Neural progenitor cell (in vitro differentiated cells): ENCODE measurements around the gene CHST8. TPM values are rescaled to one million over a fixed set of nuclear protein-coding genes. Genes with fewer than 3 reads are reported as not detected.
A peak's percentile ranks its signal among the peaks of the same experiment; 100 is the strongest.

Experiments
- DNase-seq: peaks from one replicate; pipeline ENCODE4 v3.0.0-alpha.2; 2016; ENCODE audit warnings: low spot score
- H2AFZ ChIP-seq: fragments of 200-600 bp; sonication (generic); replicated peaks from 2 replicates; pipeline ENCODE4 v1.6.1; 2016; ENCODE audit warnings: antibody characterized with exemption
- H3F3A ChIP-seq: fragments of 200-600 bp; sonication (generic); 2 replicates; pipeline ENCODE4 v1.6.1; 2016; ENCODE audit warnings: antibody characterized with exemption, low read depth
- H3K27ac ChIP-seq: fragments of 200-600 bp; sonication (generic); 2 replicates; pipeline ENCODE4 v1.5.1; 2016; ENCODE audit warnings: mild to moderate bottlenecking
- H3K27me3 ChIP-seq: fragments of 200-600 bp; sonication (generic); 2 replicates; pipeline ENCODE4 v1.6.1; 2016; ENCODE audit warnings: mild to moderate bottlenecking, moderate library complexity
- H3K36me3 ChIP-seq: fragments of 200-600 bp; sonication (generic); 2 replicates; pipeline ENCODE4 v1.5.1; 2016
- H3K4me1 ChIP-seq: fragments of 200-600 bp; sonication (generic); 2 replicates; pipeline ENCODE4 v1.6.1; 2016; ENCODE audit warnings: mixed run types
- H3K4me2 ChIP-seq: fragments of 200-600 bp; sonication (generic); 2 replicates; pipeline ENCODE4 v1.6.1; 2016
- H3K4me3 ChIP-seq: fragments of 200-600 bp; sonication (generic); 2 replicates; pipeline ENCODE4 v1.5.1; 2016
- H3K79me2 ChIP-seq: fragments of 200-600 bp; sonication (generic); 2 replicates; pipeline ENCODE4 v1.6.1; 2016; ENCODE audit warnings: low read depth
- H3K9ac ChIP-seq: fragments of 200-600 bp; sonication (generic); 2 replicates; pipeline ENCODE4 v1.6.1; 2016
- H3K9me3 ChIP-seq: fragments of 200-600 bp; sonication (generic); 2 replicates; pipeline ENCODE4 v1.5.1; 2016; ENCODE audit warnings: low read depth
- H4K20me1 ChIP-seq: fragments of 200-600 bp; sonication (generic); 2 replicates; pipeline ENCODE4 v1.6.1; 2016; ENCODE audit warnings: low read depth
- H3K27ac Mint-ChIP-seq: 3 replicates; pipeline ENCODE4 v1.8.0; 2021; ENCODE audit warnings: mixed read lengths
- H3K27me3 Mint-ChIP-seq: 2 replicates; pipeline ENCODE4 v1.8.0; 2022; ENCODE audit warnings: low read depth, mild to moderate bottlenecking, inconsistent platforms, moderate library complexity, mixed read lengths; ENCODE audit not compliant: insufficient read depth
- H3K36me3 Mint-ChIP-seq: 3 replicates; pipeline ENCODE4 v1.8.0; 2021; ENCODE audit warnings: mixed read lengths
- H3K4me1 Mint-ChIP-seq: 3 replicates; pipeline ENCODE4 v1.8.0; 2021; ENCODE audit warnings: mixed read lengths
- H3K4me3 Mint-ChIP-seq: 3 replicates; pipeline ENCODE4 v1.8.0; 2021; ENCODE audit warnings: mild to moderate bottlenecking, moderate library complexity, mixed read lengths
- H3K9me3 Mint-ChIP-seq: 3 replicates; pipeline ENCODE4 v1.8.0; 2020; ENCODE audit warnings: mixed read lengths
- CTCF ChIP-seq: fragments of 200-600 bp; sonication (generic); IDR thresholded peaks from 2 replicates; pipeline ENCODE4 v1.5.1; 2017; ENCODE audit warnings: antibody characterized with exemption, mild to moderate bottlenecking
- EZH2 ChIP-seq: fragments of 200-600 bp; sonication (generic); IDR thresholded peaks from 2 replicates; pipeline ENCODE4 v1.6.1; 2017; ENCODE audit warnings: antibody characterized with exemption, mild to moderate bottlenecking, moderate library complexity
- EZH2phosphoT487 ChIP-seq: fragments of 200-600 bp; sonication (generic); IDR thresholded peaks from 2 replicates; pipeline ENCODE4 v1.6.1; 2017; ENCODE audit warnings: antibody characterized with exemption
- total RNA-seq: library from RNA; depleted of rRNA; stranded (reverse); fragments of >200 nt; gene quantifications from 2 replicates; pipeline ENCODE4 v1.2.3, GENCODE V29; 2015; ENCODE audit warnings: low replicate concordance

Gene CHST8
- total RNA-seq, 1 donor from 2014 or later = 0.92 TPM

DNA sequence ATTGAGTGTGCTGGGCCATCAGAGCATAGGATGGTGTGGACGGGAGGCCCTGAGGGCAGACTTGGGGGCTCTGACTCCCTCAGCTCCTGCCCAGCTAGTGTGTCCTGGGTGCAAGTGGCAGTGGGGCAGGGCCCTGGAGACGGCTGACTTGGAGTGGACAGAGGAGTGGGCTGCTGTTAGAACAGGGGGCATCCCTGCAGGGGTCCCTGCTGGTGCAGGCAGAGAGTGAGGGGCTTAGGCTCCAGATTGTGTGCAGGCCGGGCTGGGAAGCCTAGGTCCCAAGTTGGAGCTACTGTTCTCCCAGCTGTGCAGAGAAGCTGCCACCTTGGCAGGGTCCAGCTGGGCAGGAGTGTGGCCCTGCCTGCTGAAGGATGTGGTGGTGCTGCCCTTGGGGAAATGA lies 183.6 kb downstream of the CHST8 start:
- TF ChIP-seq CTCF = no peak
- no peak for TF ChIP-seq EZH2phosphoT487
- TF ChIP-seq EZH2 = no peak
- H3K27ac Mint-ChIP-seq = no peak overlapping the region
- no peak overlapping the region for H3K4me2 ChIP-seq
- no peaks in the 10 kb centered on the region for H3K9me3 ChIP-seq
- H3K36me3 ChIP-seq = no peaks in the 10 kb centered on the region
- no peak for DNase-seq
- H3K4me3 ChIP-seq = no peak overlapping the region
- H3K27me3 ChIP-seq = no peaks in the 10 kb centered on the region
- H3K4me1 Mint-ChIP-seq = peaks cover 4% of the 10 kb centered on the region
- peaks cover 11% of the 10 kb centered on the region for H3K27me3 Mint-ChIP-seq
- H2AFZ ChIP-seq = no peak overlapping the region
- H4K20me1 ChIP-seq = peaks cover 43% of the 10 kb centered on the region
- H3F3A ChIP-seq = no peaks in the 10 kb centered on the region
- H3K27ac ChIP-seq = no peak overlapping the region
- no peak overlapping the region for H3K9ac ChIP-seq
- no peaks in the 10 kb centered on the region for H3K4me1 ChIP-seq
- H3K9me3 Mint-ChIP-seq = no peaks in the 10 kb centered on the region
- peaks cover 24% of the 10 kb centered on the region for H3K36me3 Mint-ChIP-seq
- no peak overlapping the region for H3K4me3 Mint-ChIP-seq
- peaks cover 27% of the 10 kb centered on the region for H3K79me2 ChIP-seq

DNA sequence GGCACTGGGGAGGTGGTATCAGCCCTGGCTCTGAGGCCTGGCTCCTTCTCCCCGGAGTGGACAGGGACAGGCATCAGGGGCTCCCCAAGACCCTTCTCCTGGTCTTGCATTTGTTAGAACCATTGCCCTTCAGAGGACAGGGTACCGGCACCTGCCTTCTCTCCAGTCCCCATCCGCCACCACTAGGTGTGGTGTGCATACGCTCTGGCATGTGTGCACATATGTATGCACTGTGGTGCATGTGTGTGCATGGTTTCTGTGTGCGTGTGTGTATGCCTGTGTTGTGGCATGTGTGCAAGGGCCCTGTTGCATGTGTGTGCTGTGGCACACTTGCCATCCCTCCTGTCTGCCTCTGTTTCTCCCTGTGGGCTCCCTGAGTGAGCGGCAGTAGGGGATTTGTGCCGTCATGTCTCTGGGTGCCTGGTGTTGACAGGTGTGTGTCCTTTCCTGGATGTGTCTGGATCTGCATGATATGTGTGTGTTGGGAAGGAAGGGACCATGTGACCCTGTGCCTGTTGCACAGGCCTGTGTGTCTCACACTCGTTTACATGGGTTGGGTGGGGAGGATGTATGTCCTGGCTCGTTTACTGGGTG lies 184.2 kb downstream of the CHST8 start:
- Mint-ChIP-seq H3K9me3 (no peaks in the 10 kb centered on the region), H3K4me3 (peak overlapping the region; percentile 11), H3K4me1 (peaks cover 4% of the 10 kb centered on the region), H3K27me3 (peaks cover 11% of the 10 kb centered on the region), H3K36me3 (peaks cover 24% of the 10 kb centered on the region), H3K27ac (no peak overlapping the region)
- H3K9ac ChIP-seq = no peak overlapping the region
- H3K36me3 ChIP-seq = no peaks in the 10 kb centered on the region
- no peaks in the 10 kb centered on the region for H3K9me3 ChIP-seq
- H3K4me2 ChIP-seq = no peak overlapping the region
- H3F3A ChIP-seq = no peaks in the 10 kb centered on the region
- no peak for DNase-seq
- peaks cover 20% of the 10 kb centered on the region for H3K79me2 ChIP-seq
- H3K4me1 ChIP-seq = no peaks in the 10 kb centered on the region
- H3K27me3 ChIP-seq = no peaks in the 10 kb centered on the region
- no peak overlapping the region for H3K4me3 ChIP-seq
- TF ChIP-seq CTCF (no peak), EZH2phosphoT487 (no peak), EZH2 (no peak)
- H3K27ac ChIP-seq = no peak overlapping the region
- no peak overlapping the region for H2AFZ ChIP-seq
- peaks cover 37% of the 10 kb centered on the region for H4K20me1 ChIP-seq

- TF ChIP-seq CTCF (no peak), EZH2 (no peak), EZH2phosphoT487 (no peak)
Measured at GRCh38 chr19:33806434-33806881, 184.7 kb downstream of the CHST8 start.

More at GRCh38 chr19:33806434-33806881, 184.7 kb downstream of the CHST8 start:
- Histone ChIP-seq H4K20me1 (peaks cover 31% of the 10 kb centered on the region), H3K79me2 (peaks cover 17% of the 10 kb centered on the region), H3K27ac (no peak overlapping the region), H3F3A (no peaks in the 10 kb centered on the region), H3K27me3 (no peaks in the 10 kb centered on the region), H3K9me3 (no peaks in the 10 kb centered on the region), H3K36me3 (no peaks in the 10 kb centered on the region), H3K4me3 (no peak overlapping the region), H3K4me1 (no peaks in the 10 kb centered on the region), H2AFZ (no peak overlapping the region), H3K9ac (no peak overlapping the region), H3K4me2 (no peak overlapping the region)
- no peak overlapping the region for H3K27ac Mint-ChIP-seq
- H3K4me3 Mint-ChIP-seq = peak overlapping the region; percentile 11
- H3K4me1 Mint-ChIP-seq = peaks cover 4% of the 10 kb centered on the region
- DNase-seq = no peak
- H3K36me3 Mint-ChIP-seq = peaks cover 23% of the 10 kb centered on the region
- peaks cover 11% of the 10 kb centered on the region for H3K27me3 Mint-ChIP-seq
- H3K9me3 Mint-ChIP-seq = no peaks in the 10 kb centered on the region
